DND-41 (cell line): ENCODE results near the gene NTRK1.

ENCODE experiments used
- CTCF ChIP-seq: IDR thresholded peaks from 2 replicates; pipeline ENCODE4 v1.5.1; 2012; ENCODE audit warnings: borderline replicate concordance, low read length, moderate library complexity, mild to moderate bottlenecking; ENCODE audit not compliant: poor library complexity, severe bottlenecking; ENCODE audit errors: extremely low read depth
- EZH2 ChIP-seq: IDR thresholded peaks from 3 replicates; pipeline ENCODE4 v1.6.1; 2012; ENCODE audit warnings: borderline replicate concordance, low read depth, mild to moderate bottlenecking, moderate library complexity, low read length, inconsistent platforms; ENCODE audit not compliant: severe bottlenecking

DNA sequence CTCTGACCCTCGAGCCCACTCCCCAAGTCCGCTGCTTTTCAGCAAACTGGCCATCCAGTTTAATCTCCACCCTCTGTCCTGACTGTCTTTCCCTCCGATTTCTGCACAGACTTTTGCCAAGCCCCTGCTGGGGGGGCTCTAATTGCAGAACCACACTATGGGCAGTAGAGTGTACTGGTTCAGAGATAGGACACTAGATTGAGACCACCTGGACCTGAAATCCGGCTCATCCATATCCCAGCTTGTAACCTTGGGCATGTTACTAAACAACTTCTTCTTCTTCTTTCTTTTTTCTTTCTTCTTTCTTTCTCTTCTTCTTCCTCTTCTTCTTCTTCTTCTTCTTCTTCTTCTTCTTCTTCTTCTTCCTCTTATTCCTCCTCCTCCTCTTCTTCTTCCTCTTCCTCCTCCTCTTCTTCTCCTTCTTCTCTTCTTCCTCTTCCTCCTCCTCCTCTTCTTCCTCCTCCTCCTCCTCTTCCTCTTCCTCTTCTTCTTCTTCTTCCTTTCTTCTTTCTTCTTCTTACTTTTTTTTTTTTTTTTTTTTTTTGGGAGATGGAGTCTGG, 67.5 kb downstream of the NTRK1 start:
- TF ChIP-seq CTCF (no peak), EZH2 (no peak)
